Fibroblast of skin of left quadriceps (primary cell): ENCODE results near the gene MAP4K3.
A peak's percentile ranks its signal among the peaks of the same experiment; 100 is the strongest.
"Not testable (repeated sequence)": the region's sequence is repeated elsewhere in the genome, so short reads cannot be mapped to it uniquely, and the experiment has no call there.

ENCODE experiments used
- DNase-seq, 2 experiments: peaks; one replicate each; pipeline ENCODE4 v3.0.0-alpha.2; 2013; ENCODE audit warnings: low read depth in 2 of 2

The MAP4K3 gene

GRCh38 chr2:39409697-39410389 lies 27.2 kb downstream of the MAP4K3 start:
- no peak for DNase-seq

DNA sequence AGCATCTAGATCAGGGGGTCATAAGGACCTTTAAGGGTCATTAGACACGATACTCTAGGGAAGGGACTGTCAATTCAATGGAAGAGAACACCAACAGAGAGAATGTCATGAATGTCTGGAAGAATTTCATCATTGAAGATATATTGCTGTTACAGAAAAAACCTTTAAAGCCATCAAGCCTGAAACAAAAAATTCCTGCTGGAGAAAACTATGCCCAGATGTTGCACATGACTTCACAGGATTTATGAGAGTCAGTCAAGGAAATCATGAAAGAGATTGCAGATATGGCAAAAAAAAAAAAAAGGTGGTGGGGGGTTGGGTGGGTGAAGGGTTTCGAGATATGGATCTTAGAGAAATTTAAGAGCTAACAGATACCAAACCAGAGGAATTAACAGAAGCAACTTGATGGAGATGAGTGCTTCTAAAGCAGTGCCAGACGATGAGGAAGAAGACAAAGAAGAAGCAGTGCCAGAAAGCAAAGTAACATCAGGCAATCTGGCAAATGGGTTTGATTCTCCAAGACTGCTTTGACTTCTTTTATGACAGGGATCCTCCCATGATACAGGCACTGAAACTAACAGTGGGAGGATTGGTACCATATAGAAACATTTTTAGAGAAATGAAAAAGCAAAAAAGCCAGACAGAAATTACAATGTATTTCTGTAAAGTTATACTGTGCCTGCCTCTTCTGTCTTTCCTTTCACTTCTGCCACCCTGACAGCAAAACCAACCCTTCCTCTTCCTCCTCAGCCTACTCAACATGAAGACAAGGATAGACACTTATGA lies 28.5 kb downstream of the MAP4K3 start:
- peak in 1 of 2 experiments; percentile 40 for DNase-seq

DNA sequence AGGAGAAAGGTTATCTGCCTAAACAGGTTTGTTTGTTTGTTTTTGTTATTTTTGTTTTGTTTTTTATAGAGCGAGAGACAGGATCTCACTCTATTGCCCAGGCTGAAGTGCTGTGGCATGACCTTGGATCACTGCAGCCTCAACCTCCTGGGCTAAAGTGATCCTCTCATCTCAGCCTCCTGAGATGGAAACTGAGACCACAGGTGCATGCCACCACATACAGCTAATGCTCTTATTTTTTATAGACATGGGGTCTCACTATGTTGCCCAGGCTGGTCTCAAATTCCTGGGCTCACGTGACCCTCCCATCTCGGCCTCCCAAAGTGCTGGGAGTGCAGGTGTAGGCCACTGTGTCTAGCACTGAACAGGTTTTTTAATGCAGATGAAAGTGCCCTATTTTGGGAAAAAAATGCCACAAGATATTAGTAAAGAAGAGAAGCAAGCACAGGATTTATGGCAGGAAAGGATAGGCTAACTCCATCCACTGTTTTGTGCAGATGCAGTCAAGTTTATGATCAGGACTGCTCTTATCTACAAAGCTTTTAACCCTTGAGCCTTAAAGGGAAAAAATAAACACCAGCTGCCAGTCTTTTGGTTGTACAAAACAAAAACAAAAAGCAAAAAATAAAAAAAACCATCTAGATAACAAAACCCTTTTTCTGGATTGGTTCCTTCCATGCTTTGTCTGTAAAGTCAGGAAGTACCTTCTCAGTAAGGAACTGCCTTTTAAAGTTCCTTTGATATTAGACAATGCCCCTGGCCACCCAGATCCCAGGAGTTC lies 29.4 kb downstream of the MAP4K3 start:
- DNase-seq, result no peak

GRCh38 chr2:39405364-39405763 lies 31.7 kb downstream of the MAP4K3 start:
- no peak for DNase-seq

- no peak for DNase-seq
Observed at GRCh38 chr2:39403311-39403710, 33.8 kb downstream of the MAP4K3 start.

DNA sequence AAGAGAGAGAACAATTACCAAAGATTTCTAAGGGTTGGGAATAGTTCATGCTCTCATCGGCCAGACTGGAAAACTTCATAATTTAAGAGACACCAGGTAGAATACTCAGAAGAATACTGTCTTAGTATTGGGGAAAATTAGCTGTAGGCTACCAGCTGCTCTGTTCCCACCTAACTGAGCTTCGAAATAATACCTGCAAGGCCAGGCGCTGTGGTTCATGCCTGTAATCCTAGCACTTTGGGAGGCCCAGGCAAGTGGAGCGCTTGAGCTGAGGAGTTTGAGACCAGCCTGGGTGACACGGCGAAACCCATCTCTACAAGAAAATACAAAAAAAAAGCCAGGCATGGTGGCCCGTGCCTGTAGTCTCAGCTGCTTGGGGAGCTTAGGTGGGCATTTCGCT lies 35.8 kb downstream of the MAP4K3 start:
- DNase-seq, result no peak

GRCh38 chr2:39399570-39399969 lies 37.5 kb downstream of the MAP4K3 start:
- DNase-seq, result no peak

DNA sequence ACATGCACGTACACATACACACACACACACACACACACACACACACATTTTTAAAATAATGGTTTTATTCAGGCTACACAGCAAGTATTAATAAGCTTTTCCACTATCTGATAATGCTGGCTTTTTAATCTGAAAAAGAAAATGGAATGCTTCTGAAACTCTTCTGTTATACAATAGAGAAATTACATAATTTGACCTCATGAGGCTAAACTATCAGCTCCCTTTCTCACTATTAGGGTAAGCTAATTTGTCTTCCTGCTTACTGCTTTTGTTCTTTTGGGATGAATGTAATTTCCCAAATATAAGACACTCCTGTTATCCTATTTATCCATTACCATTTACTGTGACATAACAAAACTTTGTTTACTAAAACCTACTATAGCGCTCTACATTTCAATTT lies 41.8 kb downstream of the MAP4K3 start:
- DNase-seq, result no peak

GRCh38 chr2:39394516-39394961 lies 42.5 kb downstream of the MAP4K3 start:
- no peak for DNase-seq

DNA sequence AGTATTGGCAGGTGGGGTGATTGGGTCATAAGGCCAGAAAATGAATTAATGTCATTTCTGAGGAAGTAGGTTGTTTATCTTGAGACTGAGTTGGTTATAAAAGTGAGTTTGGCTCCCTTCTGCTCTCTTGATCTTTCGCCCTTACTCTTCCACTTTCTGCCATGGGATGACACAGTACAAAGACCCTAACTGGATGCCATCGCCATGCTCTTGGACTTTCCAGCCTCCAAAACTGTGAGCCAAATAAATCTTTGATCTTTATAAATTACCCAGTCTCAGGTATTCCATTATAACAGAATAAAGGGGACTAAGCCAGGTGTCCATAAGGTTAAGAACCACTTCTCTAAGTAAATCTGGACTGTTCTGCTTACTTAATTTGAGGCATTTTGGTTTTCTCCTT lies 44.4 kb downstream of the MAP4K3 start:
- DNase-seq, result no peak

DNA sequence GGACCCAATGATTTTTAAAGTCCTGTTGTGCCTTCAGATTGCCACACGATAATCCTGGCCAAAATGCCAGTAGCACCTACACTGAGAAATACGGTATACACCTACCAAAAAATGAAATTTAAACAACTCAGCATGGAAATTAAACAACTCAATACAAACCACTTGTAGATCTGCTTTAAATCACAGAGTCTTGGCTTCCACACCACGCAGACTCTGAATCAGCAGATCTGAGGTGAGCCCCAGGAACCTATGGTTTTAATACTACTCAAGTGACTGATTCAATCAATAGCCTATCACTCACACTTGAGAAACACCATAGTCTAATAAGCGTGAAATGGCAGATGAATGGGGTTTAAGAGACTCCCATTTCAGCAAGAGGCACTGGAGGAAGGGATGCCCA lies 46.9 kb downstream of the MAP4K3 start:
- DNase-seq, result peak; percentile 24 to 31

DNA sequence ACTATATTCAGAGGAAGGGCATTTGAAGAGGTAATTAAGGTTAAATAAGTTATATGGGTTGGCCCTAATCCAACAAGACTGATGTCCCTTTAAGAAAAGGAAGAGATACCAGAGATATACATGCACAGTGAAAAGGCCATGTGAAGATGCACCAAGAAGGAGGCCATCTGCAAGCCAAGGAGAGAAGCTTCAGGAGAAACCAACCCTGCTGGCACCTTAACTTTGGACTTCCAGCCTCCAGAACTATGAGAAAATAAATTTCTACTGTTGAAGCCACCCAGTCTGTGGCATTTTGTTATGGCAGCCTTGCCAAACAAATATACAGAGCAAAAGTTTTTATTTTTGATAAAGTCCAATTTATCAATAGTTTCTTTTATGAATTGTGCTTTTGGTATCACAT lies 51.0 kb downstream of the MAP4K3 start:
- DNase-seq, result no peak

- no peak for DNase-seq
Observed at GRCh38 chr2:39385172-39385571, 51.9 kb downstream of the MAP4K3 start.

GRCh38 chr2:39384071-39384470 lies 53.0 kb downstream of the MAP4K3 start:
- DNase-seq, result not testable (repeated sequence)

GRCh38 chr2:39383146-39383545 lies 53.9 kb downstream of the MAP4K3 start:
- no peak for DNase-seq

GRCh38 chr2:39381653-39382052 lies 55.4 kb downstream of the MAP4K3 start:
- DNase-seq, result no peak

DNA sequence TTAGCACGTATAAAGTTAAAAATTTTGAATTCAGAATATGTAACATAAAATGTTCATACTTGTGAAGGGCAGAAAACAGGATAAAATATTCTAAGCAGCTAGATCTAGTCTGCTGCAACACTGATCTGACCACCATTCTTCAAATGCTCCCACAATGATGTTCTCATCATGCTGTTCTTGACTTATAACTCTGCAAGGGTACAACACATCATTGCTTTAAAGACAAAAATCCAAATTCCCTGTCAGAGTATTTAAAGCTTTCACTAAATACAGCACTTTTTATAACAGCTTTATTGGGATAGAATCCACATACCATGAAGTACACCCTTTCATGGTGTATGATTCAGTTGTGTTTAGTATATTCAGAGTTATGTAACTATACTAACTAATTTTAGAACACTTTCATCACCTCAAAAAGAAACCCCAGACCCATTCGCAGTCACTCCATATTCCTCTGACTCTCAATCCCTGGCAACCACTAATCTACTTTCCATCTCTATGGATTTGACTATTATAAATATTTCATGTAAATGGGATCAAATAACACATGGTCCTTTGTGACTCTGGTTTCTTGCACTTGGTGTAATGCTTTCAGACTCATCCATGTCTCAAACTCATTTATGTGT lies 56.4 kb downstream of the MAP4K3 start:
- DNase-seq, result peak; percentile 15 to 32

DNA sequence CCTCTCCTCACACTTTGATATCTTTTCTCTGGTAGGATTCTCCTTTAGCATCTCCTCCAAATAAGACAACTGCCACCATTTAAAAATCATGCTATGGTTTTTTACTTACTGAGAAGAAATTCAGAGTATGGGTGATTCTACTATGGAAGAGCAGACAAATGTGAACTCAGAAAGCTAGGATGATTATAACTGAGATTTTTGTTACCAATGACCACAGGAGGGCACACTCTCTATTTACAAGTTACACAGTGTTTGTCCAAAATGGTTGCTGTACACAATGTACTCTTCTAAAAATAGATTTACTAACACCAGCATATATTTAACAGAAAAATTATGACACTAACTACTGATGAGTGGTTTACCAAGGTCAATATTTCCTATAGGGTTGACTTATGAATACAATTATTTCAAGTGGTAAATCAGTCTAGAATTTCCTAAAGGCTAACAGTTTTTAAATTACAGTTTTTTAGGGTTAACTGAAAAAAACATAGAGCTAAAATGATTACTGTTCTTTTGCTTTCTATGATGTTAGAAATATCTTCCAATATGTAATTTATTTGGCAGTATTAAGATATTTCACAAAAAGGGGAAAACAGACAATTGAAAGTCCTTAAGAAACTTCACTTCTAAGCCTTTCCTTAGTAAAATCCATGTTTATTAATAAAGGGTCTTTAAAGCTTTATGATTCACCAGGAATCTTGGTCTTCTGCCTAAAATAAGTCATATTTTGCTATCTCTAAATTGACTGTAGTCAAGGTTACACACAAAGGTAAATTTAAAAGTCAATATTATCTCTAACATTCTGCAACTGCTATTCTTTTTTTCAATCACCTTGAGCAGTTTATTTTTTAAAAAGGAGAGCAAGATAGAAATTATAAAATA lies 57.2 kb downstream of the MAP4K3 start:
- peak; percentile 24 to 26 for DNase-seq

GRCh38 chr2:39378968-39379367 lies 58.1 kb downstream of the MAP4K3 start:
- DNase-seq, result no peak

- no peak for DNase-seq
Observed at GRCh38 chr2:39377226-39377939, 59.7 kb downstream of the MAP4K3 start.
